ENCODE measurements around the gene IRS2. TPM values are rescaled to one million over a fixed set of nuclear protein-coding genes. Genes with fewer than 3 reads are reported as not detected.

Gene IRS2
- total RNA-seq, 1 experiment from 2014 or later: 5.9 TPM

DNA sequence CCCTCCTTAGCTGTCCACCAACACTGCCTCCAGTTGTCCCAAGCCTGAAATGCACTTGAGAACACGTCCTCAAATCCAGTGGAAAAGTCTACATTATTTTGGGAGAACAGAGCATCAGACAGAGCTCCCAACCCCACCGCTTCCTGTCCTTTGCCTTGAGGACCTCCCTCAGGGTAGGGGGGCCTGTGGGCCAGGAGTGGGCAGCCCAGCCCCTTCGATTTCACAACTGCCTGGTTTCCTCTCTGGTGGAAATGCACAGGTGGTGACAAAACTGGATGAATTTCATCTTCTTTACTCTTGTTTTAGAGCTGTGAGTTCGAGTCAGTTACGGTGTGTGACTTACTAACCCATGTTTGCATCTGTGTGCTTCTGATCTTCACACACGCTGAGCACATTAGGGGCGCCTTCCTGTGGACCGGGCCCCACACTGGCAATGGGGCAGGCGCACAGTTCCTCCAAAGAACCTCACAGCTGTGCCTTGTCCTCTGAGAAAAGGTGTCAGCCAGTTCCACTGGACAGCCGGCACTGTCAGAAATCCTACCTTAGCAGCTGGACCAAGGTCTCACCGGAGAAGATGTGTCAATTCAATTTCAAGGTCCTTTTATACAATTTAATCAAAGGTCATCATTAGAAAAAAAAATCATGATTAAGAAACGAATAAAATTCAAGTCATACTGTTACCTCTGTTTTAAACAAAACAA lies 80.2 kb downstream of the IRS2 start:
- CTCF ChIA-PET: no interaction called here
- no peak for ATAC-seq
- TF ChIP-seq, protein P1, sequence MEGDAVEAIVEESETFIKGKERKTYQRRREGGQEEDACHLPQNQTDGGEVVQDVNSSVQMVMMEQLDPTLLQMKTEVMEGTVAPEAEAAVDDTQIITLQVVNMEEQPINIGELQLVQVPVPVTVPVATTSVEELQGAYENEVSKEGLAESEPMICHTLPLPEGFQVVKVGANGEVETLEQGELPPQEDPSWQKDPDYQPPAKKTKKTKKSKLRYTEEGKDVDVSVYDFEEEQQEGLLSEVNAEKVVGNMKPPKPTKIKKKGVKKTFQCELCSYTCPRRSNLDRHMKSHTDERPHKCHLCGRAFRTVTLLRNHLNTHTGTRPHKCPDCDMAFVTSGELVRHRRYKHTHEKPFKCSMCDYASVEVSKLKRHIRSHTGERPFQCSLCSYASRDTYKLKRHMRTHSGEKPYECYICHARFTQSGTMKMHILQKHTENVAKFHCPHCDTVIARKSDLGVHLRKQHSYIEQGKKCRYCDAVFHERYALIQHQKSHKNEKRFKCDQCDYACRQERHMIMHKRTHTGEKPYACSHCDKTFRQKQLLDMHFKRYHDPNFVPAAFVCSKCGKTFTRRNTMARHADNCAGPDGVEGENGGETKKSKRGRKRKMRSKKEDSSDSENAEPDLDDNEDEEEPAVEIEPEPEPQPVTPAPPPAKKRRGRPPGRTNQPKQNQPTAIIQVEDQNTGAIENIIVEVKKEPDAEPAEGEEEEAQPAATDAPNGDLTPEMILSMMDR (IDR thresholded peaks at IDR 0.05): no peak
- TF ChIP-seq TCF7L2 (IDR thresholded peaks at IDR 0.05; ENCODE audit: low read depth, low read length) (no peak), POLR2AphosphoS5 (IDR thresholded peaks at IDR 0.05; ENCODE audit: low read depth, low read length) (no peak), SIN3A (IDR thresholded peaks at IDR 0.05; ENCODE audit: borderline replicate concordance, insufficient read depth, low read depth, low read length) (no peak)
- TF ChIP-seq, protein P2, sequence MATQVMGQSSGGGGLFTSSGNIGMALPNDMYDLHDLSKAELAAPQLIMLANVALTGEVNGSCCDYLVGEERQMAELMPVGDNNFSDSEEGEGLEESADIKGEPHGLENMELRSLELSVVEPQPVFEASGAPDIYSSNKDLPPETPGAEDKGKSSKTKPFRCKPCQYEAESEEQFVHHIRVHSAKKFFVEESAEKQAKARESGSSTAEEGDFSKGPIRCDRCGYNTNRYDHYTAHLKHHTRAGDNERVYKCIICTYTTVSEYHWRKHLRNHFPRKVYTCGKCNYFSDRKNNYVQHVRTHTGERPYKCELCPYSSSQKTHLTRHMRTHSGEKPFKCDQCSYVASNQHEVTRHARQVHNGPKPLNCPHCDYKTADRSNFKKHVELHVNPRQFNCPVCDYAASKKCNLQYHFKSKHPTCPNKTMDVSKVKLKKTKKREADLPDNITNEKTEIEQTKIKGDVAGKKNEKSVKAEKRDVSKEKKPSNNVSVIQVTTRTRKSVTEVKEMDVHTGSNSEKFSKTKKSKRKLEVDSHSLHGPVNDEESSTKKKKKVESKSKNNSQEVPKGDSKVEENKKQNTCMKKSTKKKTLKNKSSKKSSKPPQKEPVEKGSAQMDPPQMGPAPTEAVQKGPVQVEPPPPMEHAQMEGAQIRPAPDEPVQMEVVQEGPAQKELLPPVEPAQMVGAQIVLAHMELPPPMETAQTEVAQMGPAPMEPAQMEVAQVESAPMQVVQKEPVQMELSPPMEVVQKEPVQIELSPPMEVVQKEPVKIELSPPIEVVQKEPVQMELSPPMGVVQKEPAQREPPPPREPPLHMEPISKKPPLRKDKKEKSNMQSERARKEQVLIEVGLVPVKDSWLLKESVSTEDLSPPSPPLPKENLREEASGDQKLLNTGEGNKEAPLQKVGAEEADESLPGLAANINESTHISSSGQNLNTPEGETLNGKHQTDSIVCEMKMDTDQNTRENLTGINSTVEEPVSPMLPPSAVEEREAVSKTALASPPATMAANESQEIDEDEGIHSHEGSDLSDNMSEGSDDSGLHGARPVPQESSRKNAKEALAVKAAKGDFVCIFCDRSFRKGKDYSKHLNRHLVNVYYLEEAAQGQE (IDR thresholded peaks at IDR 0.05; ENCODE audit: insufficient read depth in 1 of 2, low read depth in 2 of 2, low read length in 1 of 2): no peak
- Histone ChIP-seq H3K27ac (ENCODE audit: low read length) (no peak overlapping the region), H3K27me3 (ENCODE audit: control insufficient read depth, insufficient read depth, low read length) (no peaks in the 10 kb centered on the region), H3K4me1 (ENCODE audit: control insufficient read depth, insufficient read depth, low read length) (no peaks in the 10 kb centered on the region), H3K9me3 (ENCODE audit: control insufficient read depth, insufficient read depth, low read depth, low read length) (no peaks in the 10 kb centered on the region), H3K4me3 (ENCODE audit: low read depth in 2 of 2, low read length in 2 of 2) (no peak overlapping the region), H3K36me3 (ENCODE audit: control insufficient read depth, insufficient read depth, low read length) (no peaks in the 10 kb centered on the region)
- DNase-seq (ENCODE audit: low read depth, low spot score): no peak
- POLR2A ChIA-PET: no interaction called here
- in situ Hi-C loops (cut with HindIII; ENCODE audit: low pct_unique_long_range_greater_than_20kb, low sequenced_read_pairs) (no loop called here), intact Hi-C loops (cut with micrococcal nuclease; ENCODE audit: unreplicated experiment) (no loop called here)
- no TSS peak for BruUV-seq (replicated peaks)

DNA sequence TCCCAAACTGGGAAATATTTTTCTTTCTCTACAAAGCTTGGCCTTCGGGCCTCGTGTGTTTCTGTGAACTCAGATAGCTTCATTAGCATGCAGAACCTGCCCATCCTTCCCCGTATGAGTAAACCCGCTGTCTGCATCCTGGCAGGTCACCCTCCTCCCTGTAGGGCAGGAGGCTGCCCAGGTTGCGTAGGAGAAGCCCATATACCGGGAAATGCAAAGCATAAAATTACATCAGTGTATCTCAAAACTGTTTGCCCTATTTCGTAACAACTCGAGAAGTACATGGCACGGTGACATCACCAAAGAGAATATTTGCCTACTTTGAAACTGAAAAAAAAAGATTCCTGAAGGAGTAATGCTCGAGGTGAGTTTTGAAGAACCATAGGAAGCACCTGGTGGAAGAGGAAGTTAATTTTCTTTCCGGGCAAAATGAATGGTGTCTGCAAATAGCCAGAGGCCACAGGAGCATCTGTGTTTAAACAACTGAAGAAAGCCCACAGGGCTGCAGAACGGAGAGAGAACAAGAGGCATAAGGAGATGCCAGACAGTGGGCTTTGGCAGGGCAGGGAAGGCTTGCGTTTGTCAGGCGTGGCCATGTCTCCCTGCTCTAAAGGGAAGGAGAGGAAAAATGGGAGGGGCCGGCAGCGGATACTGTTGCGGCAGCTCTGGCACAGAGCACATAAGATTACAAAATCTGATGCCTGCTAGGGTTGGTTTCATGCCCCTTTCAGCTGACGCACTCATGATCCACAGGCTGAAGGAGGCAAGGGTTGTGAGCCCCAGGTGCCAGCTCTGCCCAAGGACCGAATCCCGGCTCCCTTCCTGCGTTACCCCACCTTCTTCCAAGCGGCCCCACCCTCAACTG lies 81.4 kb downstream of the IRS2 start:
- no peak for ATAC-seq
- ChIA-PET CTCF (no interaction called here), POLR2A (no interaction called here)
- intact Hi-C loops (cut with micrococcal nuclease; ENCODE audit: unreplicated experiment): no loop called here
- BruUV-seq (replicated peaks): no TSS peak
- in situ Hi-C loops (cut with HindIII; ENCODE audit: low pct_unique_long_range_greater_than_20kb, low sequenced_read_pairs): no loop called here
- DNase-seq (ENCODE audit: low read depth, low spot score): no peak
- Histone ChIP-seq H3K4me3 (ENCODE audit: low read depth in 2 of 2, low read length in 2 of 2) (no peak overlapping the region), H3K27ac (ENCODE audit: low read length) (no peak overlapping the region), H3K9me3 (ENCODE audit: control insufficient read depth, insufficient read depth, low read depth, low read length) (no peaks in the 10 kb centered on the region), H3K27me3 (ENCODE audit: control insufficient read depth, insufficient read depth, low read length) (no peaks in the 10 kb centered on the region), H3K4me1 (ENCODE audit: control insufficient read depth, insufficient read depth, low read length) (no peaks in the 10 kb centered on the region), H3K36me3 (ENCODE audit: control insufficient read depth, insufficient read depth, low read length) (no peaks in the 10 kb centered on the region)
- TF ChIP-seq POLR2AphosphoS5 (IDR thresholded peaks at IDR 0.05; ENCODE audit: low read depth, low read length) (no peak), TCF7L2 (IDR thresholded peaks at IDR 0.05; ENCODE audit: low read depth, low read length) (no peak), SIN3A (IDR thresholded peaks at IDR 0.05; ENCODE audit: borderline replicate concordance, insufficient read depth, low read depth, low read length) (no peak)
- TF ChIP-seq, protein P1 (IDR thresholded peaks at IDR 0.05): no peak
- TF ChIP-seq, protein P2 (IDR thresholded peaks at IDR 0.05; ENCODE audit: insufficient read depth in 1 of 2, low read depth in 2 of 2, low read length in 1 of 2): no peak
